Subcutaneous adipose tissue (tissue), 4 donors: Measurements from ENCODE around the gene HCRTR2. TPM values are rescaled to one million over a fixed set of nuclear protein-coding genes. Genes with fewer than 3 reads are reported as not detected.

Experiments
- CTCF ChIP-seq: fragments of 450-650 bp; IDR thresholded peaks from one replicate; pipeline ENCODE4 v1.5.1; 2016; ENCODE audit warnings: low read depth, mild to moderate bottlenecking, control low read depth, antibody characterized with exemption, moderate library complexity
- total RNA-seq, 4 donors: library from RNA; depleted of rRNA; stranded (reverse); fragments of >200 nt; gene quantifications; one replicate each; pipeline ENCODE4 v1.1.0, GENCODE V29; 2016

The HCRTR2 gene
- total RNA-seq, 4 donors from 2014 or later, result 0.38 TPM; not detected in 3

- TF ChIP-seq CTCF, result no peak
Observed at GRCh38 chr6:55184782-55185530, 10.6 kb downstream of the HCRTR2 start.

GRCh38 chr6:55198715-55199114, 24.4 kb downstream of the HCRTR2 start:
- no peak for TF ChIP-seq CTCF

- TF ChIP-seq CTCF, result no peak
Observed at GRCh38 chr6:55199239-55199638, 24.9 kb downstream of the HCRTR2 start.

GRCh38 chr6:55208478-55209458, 34.5 kb downstream of the HCRTR2 start:
- no peak for TF ChIP-seq CTCF

- TF ChIP-seq CTCF, result no peak
Observed at GRCh38 chr6:55210952-55211351, 36.6 kb downstream of the HCRTR2 start.

GRCh38 chr6:55212156-55212555, 37.8 kb downstream of the HCRTR2 start:
- TF ChIP-seq CTCF, result no peak

GRCh38 chr6:55220961-55221360, 46.6 kb downstream of the HCRTR2 start:
- no peak for TF ChIP-seq CTCF
